ENCODE measurements around the gene LMCD1.

DNA sequence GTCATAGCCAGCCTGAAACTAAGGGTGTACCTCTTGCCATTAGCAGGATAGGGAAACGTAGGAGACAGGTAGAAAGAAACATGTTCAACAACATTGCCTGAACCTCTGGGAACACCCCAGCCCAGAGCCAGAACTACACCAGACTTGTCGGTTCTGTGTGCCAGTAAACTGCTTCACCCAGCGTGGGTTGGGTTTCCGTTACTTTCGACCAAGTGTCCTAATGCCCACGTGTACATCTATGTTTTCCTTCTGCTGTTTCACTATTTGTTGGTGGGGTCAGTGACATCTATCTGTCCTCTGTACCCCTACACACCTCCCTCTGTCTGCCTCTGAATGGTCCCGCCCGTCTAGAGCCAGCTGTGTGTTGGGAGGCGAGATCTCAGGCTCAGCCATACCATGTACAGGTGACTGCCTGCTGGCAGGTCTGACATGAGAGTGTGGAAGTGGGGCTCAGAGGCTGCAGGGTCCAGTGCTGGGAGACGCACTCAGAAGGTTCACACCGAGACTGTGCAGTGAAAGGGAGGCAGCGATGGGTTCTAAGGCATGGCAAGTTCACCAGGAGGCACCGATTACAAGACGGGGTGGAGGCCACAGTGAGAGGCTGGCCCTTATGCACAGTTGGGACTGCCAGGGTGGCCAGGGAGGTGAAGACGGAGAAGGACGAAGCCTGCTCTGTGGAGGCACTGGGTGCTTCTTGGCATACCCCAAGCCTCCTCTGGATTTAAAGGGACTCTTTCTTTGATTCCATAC, 106.6 kb downstream of the LMCD1 start:
- TF ChIP-seq, protein P1, sequence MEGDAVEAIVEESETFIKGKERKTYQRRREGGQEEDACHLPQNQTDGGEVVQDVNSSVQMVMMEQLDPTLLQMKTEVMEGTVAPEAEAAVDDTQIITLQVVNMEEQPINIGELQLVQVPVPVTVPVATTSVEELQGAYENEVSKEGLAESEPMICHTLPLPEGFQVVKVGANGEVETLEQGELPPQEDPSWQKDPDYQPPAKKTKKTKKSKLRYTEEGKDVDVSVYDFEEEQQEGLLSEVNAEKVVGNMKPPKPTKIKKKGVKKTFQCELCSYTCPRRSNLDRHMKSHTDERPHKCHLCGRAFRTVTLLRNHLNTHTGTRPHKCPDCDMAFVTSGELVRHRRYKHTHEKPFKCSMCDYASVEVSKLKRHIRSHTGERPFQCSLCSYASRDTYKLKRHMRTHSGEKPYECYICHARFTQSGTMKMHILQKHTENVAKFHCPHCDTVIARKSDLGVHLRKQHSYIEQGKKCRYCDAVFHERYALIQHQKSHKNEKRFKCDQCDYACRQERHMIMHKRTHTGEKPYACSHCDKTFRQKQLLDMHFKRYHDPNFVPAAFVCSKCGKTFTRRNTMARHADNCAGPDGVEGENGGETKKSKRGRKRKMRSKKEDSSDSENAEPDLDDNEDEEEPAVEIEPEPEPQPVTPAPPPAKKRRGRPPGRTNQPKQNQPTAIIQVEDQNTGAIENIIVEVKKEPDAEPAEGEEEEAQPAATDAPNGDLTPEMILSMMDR (IDR thresholded peaks at IDR 0.05): no peak
- TF ChIP-seq POLR2A (IDR thresholded peaks at IDR 0.05) (no peak), POLR2AphosphoS5 (IDR thresholded peaks at IDR 0.05) (no peak)

Data from sigmoid colon (tissue), 4 donors.